GM06990 (cell line): ENCODE measurements around the gene ALDH16A1.

ENCODE experiments used
- DNase-seq: peaks from one replicate; pipeline ENCODE4 v3.0.0-alpha.2; 2011; ENCODE audit not compliant: insufficient read length; ENCODE audit errors: extremely low read depth
- H3K27me3 ChIP-seq: replicated peaks from 2 replicates; pipeline ENCODE4 v1.6.0; 2011; ENCODE audit warnings: low read length; ENCODE audit not compliant: control insufficient read depth, insufficient read depth
- H3K36me3 ChIP-seq: 2 replicates; pipeline ENCODE4 v1.5.1; 2011; ENCODE audit warnings: low read length; ENCODE audit not compliant: control insufficient read depth, insufficient read depth
- H3K4me3 ChIP-seq: replicated peaks from 2 replicates; pipeline ENCODE4 v1.5.1; 2011; ENCODE audit warnings: low read depth, mild to moderate bottlenecking, control low read depth, low read length
- CTCF ChIP-seq: IDR thresholded peaks from 2 replicates; pipeline ENCODE4 v1.5.1; 2011; ENCODE audit warnings: low read length, control low read depth, mild to moderate bottlenecking, inconsistent platforms; ENCODE audit not compliant: insufficient read depth, poor library complexity, severe bottlenecking

ALDH16A1 gene

DNA sequence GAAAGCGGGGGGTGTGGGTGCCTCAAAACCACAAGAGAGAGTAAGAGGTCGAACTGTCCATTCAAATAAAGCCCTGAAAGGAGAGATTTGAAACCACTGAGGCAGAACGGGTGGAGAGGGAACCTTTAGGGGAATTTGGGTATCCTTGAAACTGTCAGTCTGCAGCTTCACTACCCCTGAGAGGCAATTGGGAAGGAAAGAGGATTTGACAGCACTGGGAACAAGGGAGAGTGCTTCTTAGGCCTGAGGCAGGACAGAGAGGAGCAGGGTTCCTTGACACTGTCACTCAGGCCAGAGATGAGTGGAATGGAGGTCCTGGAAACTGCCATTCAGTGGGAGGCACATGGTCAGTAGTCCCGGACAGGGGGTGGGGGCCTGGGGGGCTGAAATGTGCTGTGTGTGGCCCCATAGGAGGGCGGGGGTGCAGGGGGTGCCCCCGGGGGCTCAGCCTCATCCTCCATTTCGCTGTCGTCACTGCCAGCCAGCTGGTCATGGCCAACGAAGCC lies 22.8 kb upstream of the ALDH16A1 start:
- TF ChIP-seq CTCF: no peak
- H3K27me3 ChIP-seq: peaks cover 3% of the 10 kb centered on the region
- no peak for DNase-seq
- H3K4me3 ChIP-seq: no peak overlapping the region
- no peaks in the 10 kb centered on the region for H3K36me3 ChIP-seq

DNA sequence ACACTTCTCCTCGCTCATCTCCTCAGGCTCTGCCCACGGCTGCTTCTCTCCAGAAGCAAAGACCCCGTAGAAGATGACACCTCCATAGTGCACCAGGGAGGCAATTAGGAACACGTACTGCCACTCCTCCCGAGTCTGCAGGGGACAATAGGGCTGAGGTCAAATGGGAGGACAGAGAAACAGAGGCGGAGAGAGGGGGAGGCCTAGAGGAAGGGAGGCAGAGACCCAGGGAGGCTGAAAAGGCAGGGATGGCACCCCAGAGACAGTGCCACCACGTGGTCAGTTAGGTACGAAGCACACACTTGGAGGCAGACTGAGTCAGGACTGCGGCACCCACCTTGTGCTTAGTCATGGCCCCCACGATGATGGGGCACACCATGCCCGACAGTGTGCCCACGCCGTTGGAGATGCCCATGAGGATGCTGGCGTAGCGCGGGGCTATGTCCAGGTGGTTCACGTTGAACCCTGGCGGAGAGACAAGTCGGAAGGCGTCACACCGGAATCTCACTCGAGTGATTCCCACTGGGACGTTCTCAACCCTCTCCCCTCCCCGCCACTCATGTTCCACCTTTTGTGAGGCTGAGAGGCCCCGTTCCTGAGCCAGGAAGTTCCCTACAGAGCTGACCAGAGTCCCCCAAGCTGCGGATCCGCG lies 22.2 kb upstream of the ALDH16A1 start:
- peak; percentile 39 for TF ChIP-seq CTCF
- Histone ChIP-seq H3K4me3 (no peak overlapping the region), H3K36me3 (no peaks in the 10 kb centered on the region), H3K27me3 (peaks cover 3% of the 10 kb centered on the region)
- DNase-seq: no peak

DNA sequence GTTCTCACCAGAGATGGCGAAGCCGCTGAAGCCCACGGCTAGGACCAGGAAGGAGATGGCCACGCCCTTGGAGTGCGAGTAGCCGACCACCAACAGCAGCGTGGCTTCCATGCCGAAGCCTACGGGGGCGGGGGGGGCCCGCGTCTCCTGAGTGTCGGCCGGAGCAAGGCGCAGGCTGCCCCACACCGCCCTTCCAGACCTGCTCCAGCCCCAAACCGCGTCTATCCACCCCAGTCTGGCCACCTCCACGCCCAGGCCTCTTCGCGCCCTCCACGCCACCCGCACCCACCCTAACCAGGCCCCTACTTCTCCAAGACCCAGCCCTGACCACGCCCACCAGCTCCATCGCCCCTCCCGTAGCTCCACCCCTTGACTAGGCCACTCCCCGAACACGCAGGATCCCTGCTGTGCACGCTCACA lies 21.7 kb upstream of the ALDH16A1 start:
- H3K27me3 ChIP-seq: peaks cover 3% of the 10 kb centered on the region
- no peak for DNase-seq
- H3K36me3 ChIP-seq: no peaks in the 10 kb centered on the region

GRCh38 chr19:49432141-49433073 lies 20.6 kb upstream of the ALDH16A1 start:
- H3K27me3 ChIP-seq: peaks cover 3% of the 10 kb centered on the region
- no peak for DNase-seq
- no peak for TF ChIP-seq CTCF

More for the DNA sequence above, 21.7 kb upstream of the ALDH16A1 start:
- TF ChIP-seq CTCF: no peak
- H3K4me3 ChIP-seq: no peak overlapping the region

GRCh38 chr19:49433240-49433901 lies 19.7 kb upstream of the ALDH16A1 start:
- no peak for DNase-seq
- no peak for TF ChIP-seq CTCF
- H3K36me3 ChIP-seq: no peaks in the 10 kb centered on the region
- H3K4me3 ChIP-seq: no peak overlapping the region
- H3K27me3 ChIP-seq: peaks cover 1% of the 10 kb centered on the region

More at GRCh38 chr19:49432141-49433073, 20.6 kb upstream of the ALDH16A1 start:
- Histone ChIP-seq H3K36me3 (no peaks in the 10 kb centered on the region), H3K4me3 (no peak overlapping the region)
